ENCODE results near the gene ARG1. TPM values are rescaled to one million over a fixed set of nuclear protein-coding genes. Genes with fewer than 3 reads are reported as not detected.

The ARG1 gene
- total RNA-seq, 1 experiment from 2014 or later = 0.69 TPM

- H3K9me3 ChIP-seq (ENCODE audit: control insufficient read depth in 1 of 2, insufficient read depth in 1 of 2, low read depth in 1 of 2, low read length in 2 of 2) = no peaks in the 10 kb centered on the region
- no peaks in the 10 kb centered on the region for H3K79me2 ChIP-seq (ENCODE audit: insufficient read depth, low read length)
- no peak overlapping the region for H3K4me2 ChIP-seq (ENCODE audit: low read length)
- no peak overlapping the region for H3K4me3 ChIP-seq (replicated peaks in 1 of 2; ENCODE audit: low read depth in 1 of 2, low read length in 2 of 2)
- intact Hi-C loops (cut with micrococcal nuclease) = no loop called here
- no peak overlapping the region for H3K9ac ChIP-seq (ENCODE audit: low read length)
- ChIA-PET POLR2A (no interaction called here), CTCF (no interaction called here), RAD21 (ENCODE audit: low non-redundant PET in 1 of 2, low total read pairs in 2 of 2, uncharacterized antibody in 2 of 2, unreplicated experiment in 2 of 2) (no interaction called here)
- TF ChIP-seq ZFX (IDR thresholded peaks at IDR 0.05) (no peak), JUND (IDR thresholded peaks at IDR 0.05) (no peak), RAD21 (IDR thresholded peaks at IDR 0.05; ENCODE audit: low read depth) (no peak), SIN3A (IDR thresholded peaks at IDR 0.05; ENCODE audit: low read depth) (no peak), POLR2AphosphoS5 (IDR thresholded peaks at IDR 0.05; ENCODE audit: low read depth, low read length) (no peak), CTCF (IDR thresholded peaks at IDR 0.05 in 2 of 3, conservative IDR thresholded peaks at IDR 0.05 in 1 of 3; ENCODE audit: borderline replicate concordance in 1 of 3, insufficient read depth in 1 of 3, low read depth in 2 of 3, low read length in 2 of 3) (no peak)
- H4K20me1 ChIP-seq (ENCODE audit: insufficient read depth) = no peaks in the 10 kb centered on the region
- DNase-seq (ENCODE audit: low read depth, low spot score) (no peak), ATAC-seq (no peak)
- no peak overlapping the region for H3K27ac ChIP-seq (ENCODE audit: low read depth, low read length)
- no peak overlapping the region for H2AFZ ChIP-seq (ENCODE audit: low read depth, low read length, poor library complexity, severe bottlenecking)
- H3K4me1 ChIP-seq (ENCODE audit: control insufficient read depth in 1 of 2, insufficient read depth in 2 of 2, low read length in 2 of 2) = no peaks in the 10 kb centered on the region
- no peaks in the 10 kb centered on the region for H3K9me2 ChIP-seq (ENCODE audit: insufficient read depth)
- BruUV-seq (replicated peaks) = no TSS peak
- H3K36me3 ChIP-seq (ENCODE audit: control insufficient read depth in 1 of 2, insufficient read depth in 2 of 2, low read length in 2 of 2) = no peaks in the 10 kb centered on the region
- H3K27me3 ChIP-seq (ENCODE audit: insufficient read depth, low read length) = no peaks in the 10 kb centered on the region
Observed at GRCh38 chr6:131547488-131547887, 25.5 kb upstream of the ARG1 start.

GRCh38 chr6:131548441-131548840 is 24.6 kb upstream of the ARG1 start:
- BruUV-seq (replicated peaks) = no TSS peak
- Histone ChIP-seq H3K9me3 (ENCODE audit: control insufficient read depth in 1 of 2, insufficient read depth in 1 of 2, low read depth in 1 of 2, low read length in 2 of 2) (no peaks in the 10 kb centered on the region), H3K4me3 (replicated peaks in 1 of 2; ENCODE audit: low read depth in 1 of 2, low read length in 2 of 2) (no peak overlapping the region), H3K4me2 (ENCODE audit: low read length) (no peak overlapping the region), H3K27me3 (ENCODE audit: insufficient read depth, low read length) (no peaks in the 10 kb centered on the region), H3K9me2 (ENCODE audit: insufficient read depth) (no peaks in the 10 kb centered on the region), H3K9ac (ENCODE audit: low read length) (no peak overlapping the region), H4K20me1 (ENCODE audit: insufficient read depth) (no peaks in the 10 kb centered on the region), H3K4me1 (ENCODE audit: control insufficient read depth in 1 of 2, insufficient read depth in 2 of 2, low read length in 2 of 2) (no peaks in the 10 kb centered on the region), H2AFZ (ENCODE audit: low read depth, low read length, poor library complexity, severe bottlenecking) (no peak overlapping the region), H3K36me3 (ENCODE audit: control insufficient read depth in 1 of 2, insufficient read depth in 2 of 2, low read length in 2 of 2) (no peaks in the 10 kb centered on the region), H3K27ac (ENCODE audit: low read depth, low read length) (no peak overlapping the region), H3K79me2 (ENCODE audit: insufficient read depth, low read length) (no peaks in the 10 kb centered on the region)
- ATAC-seq = no peak
- DNase-seq (ENCODE audit: low read depth, low spot score) = no peak
- ChIA-PET CTCF (no interaction called here), RAD21 (ENCODE audit: low non-redundant PET in 1 of 2, low total read pairs in 2 of 2, uncharacterized antibody in 2 of 2, unreplicated experiment in 2 of 2) (no interaction called here), POLR2A (no interaction called here)
- intact Hi-C loops (cut with micrococcal nuclease) = no loop called here
- no peak for TF ChIP-seq MAX (IDR thresholded peaks at IDR 0.05)
- no peak for TF ChIP-seq ATF3 (IDR thresholded peaks at IDR 0.05)
- TF ChIP-seq SRF (IDR thresholded peaks at IDR 0.05; ENCODE audit: low read depth) = no peak
- TF ChIP-seq EZH2phosphoT487 (IDR thresholded peaks at IDR 0.05; ENCODE audit: borderline replicate concordance) = no peak
- TF ChIP-seq EZH2 (IDR thresholded peaks at IDR 0.05) = no peak
- no peak for TF ChIP-seq SIN3A (IDR thresholded peaks at IDR 0.05; ENCODE audit: low read depth)
- no peak for TF ChIP-seq ELF1 (IDR thresholded peaks at IDR 0.05; ENCODE audit: borderline replicate concordance, low read depth)
- TF ChIP-seq RAD21 (IDR thresholded peaks at IDR 0.05; ENCODE audit: low read depth) = no peak
- TF ChIP-seq POLR2AphosphoS5 (IDR thresholded peaks at IDR 0.05; ENCODE audit: low read depth, low read length) = no peak
- TF ChIP-seq TCF7L2 (IDR thresholded peaks at IDR 0.05; ENCODE audit: borderline replicate concordance, extremely low read depth, insufficient read depth, insufficient read length) = no peak
- TF ChIP-seq JUND (IDR thresholded peaks at IDR 0.05) = no peak
- no peak for TF ChIP-seq YY1 (IDR thresholded peaks at IDR 0.05; ENCODE audit: extremely low read depth, insufficient replicate concordance, low read depth, low read length)
